ENCODE measurements around the gene DDX42.

Gene DDX42, protein sequence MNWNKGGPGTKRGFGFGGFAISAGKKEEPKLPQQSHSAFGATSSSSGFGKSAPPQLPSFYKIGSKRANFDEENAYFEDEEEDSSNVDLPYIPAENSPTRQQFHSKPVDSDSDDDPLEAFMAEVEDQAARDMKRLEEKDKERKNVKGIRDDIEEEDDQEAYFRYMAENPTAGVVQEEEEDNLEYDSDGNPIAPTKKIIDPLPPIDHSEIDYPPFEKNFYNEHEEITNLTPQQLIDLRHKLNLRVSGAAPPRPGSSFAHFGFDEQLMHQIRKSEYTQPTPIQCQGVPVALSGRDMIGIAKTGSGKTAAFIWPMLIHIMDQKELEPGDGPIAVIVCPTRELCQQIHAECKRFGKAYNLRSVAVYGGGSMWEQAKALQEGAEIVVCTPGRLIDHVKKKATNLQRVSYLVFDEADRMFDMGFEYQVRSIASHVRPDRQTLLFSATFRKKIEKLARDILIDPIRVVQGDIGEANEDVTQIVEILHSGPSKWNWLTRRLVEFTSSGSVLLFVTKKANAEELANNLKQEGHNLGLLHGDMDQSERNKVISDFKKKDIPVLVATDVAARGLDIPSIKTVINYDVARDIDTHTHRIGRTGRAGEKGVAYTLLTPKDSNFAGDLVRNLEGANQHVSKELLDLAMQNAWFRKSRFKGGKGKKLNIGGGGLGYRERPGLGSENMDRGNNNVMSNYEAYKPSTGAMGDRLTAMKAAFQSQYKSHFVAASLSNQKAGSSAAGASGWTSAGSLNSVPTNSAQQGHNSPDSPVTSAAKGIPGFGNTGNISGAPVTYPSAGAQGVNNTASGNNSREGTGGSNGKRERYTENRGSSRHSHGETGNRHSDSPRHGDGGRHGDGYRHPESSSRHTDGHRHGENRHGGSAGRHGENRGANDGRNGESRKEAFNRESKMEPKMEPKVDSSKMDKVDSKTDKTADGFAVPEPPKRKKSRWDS

DNA sequence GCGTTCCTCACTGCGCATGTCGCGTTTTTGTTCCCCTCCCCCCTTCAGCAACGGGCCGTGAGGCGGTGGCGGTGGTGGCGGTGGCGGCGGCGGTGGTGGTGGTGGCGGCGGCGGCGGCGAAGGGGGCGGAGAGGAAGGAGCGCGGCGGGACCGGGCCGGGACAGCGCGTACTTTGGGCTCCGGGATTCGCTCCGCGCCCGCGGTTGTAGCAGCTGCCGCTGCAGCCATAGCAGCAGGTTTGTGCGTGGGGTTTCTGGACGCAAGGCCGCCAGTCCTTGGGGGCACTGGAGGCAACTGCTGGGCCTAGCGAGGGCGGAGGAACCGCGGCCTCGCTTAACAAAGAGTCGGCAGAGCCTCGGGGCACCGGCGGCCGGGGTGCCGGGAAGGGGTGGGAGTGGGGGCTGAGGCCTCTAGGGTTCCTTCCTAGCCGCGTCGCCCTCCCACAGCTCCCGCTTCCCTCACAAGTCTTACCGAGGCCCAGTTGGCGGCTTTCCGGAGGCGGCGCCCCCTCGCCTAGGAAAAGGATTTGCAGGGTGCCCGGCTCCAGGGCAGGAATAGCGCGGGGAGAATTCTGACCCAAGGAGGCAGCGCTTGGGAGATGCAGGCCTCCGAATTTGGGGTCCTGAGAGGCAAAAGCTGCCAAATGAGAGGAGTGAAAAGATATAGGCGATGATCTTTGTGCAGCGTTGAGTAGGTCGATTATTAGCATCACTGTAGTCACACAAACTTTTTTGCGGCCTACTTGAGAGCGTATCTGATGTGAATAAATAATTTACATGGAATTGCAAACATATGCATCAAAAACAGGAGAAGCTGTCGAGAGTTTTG lies at the start of gene DDX42:
TSS of gene DDX42 (plus strand) at position 30 of the 828 bp plus-strand sequence. CDS start 12,880 bp downstream, outside the sequence.
- peak; percentile 71 for DNase-seq

GRCh38 chr17:63735691-63736090 lies 38.3 kb upstream of the DDX42 start:
- DNase-seq = no peak

DNA sequence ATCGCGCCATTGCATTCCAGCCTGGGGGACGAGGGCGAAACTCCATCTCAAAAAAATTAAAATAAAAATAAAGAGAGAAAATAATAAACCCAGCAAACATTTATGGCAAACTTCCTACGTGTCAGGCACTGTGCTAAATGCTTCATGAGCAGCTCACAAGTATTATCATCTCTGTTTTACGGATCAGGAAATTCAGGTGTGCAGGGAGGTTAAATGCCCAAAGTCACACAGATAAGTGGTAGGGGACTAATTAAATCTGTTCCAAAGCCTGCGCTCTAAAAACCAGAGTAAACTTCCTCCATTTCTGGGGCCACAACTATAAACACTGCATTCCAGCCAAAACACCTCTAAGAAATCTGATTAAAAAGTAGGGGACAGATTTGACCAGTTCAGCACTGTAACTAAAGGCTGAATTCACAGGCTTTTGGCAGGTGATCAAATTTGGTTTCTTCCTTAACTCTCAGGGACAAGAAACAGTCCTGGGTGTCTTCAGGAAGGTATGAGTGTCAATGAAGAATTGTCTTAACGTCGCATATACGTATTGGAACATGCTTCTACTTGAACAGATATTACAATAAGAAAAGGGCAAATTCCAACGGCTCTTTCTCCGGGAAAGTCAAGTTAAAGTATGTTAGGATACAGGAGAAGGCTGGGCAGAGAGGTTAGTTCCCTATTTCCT lies 33.4 kb upstream of the DDX42 start:
- no peak for DNase-seq

GRCh38 chr17:63741143-63741407 lies 32.9 kb upstream of the DDX42 start:
- no peak for DNase-seq

DNA sequence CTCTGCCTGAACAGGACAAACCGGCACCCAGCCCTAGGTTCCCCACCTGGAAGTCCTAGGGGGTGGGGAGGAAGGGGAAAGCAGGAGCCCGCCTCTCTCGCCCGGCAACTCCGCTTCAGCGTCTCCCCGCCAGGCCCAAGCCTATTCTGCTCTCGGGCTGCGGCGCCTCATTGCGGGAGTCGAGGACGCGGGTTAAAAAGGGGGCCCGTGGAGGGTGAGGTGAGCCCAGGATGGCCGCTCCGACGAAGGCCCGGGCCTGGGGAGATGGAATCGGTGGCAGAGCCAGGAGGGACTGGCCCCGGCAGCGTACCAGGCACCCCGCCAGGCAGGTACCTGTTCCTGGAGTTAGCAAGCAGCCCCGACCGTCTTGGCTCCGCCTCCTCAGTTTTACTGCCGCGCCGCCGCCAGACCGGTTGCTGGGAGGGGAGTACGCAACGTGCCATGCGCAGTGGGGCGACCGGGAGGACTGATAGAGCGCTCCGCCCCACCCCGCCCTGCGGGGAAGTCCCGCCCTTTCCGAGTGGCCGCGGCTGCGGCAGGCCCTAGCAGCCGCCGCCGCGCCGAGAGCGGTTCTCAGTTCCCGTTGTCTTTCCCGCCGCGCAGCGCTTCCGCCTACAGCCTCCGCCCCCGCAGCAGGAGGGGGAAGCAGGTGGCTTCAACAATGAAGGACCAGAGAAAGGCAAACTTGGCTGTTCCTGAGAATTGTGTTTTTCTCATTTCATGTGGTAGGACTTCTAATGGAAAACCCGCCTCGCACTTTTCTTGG lies 32.4 kb upstream of the DDX42 start, which contains the start of gene STRADA:
TSS of gene STRADA (minus strand) at position 392 of the 766 bp plus-strand sequence. CDS start 13,430 bp downstream, outside the sequence.
- DNase-seq = peak; percentile 99

DNA sequence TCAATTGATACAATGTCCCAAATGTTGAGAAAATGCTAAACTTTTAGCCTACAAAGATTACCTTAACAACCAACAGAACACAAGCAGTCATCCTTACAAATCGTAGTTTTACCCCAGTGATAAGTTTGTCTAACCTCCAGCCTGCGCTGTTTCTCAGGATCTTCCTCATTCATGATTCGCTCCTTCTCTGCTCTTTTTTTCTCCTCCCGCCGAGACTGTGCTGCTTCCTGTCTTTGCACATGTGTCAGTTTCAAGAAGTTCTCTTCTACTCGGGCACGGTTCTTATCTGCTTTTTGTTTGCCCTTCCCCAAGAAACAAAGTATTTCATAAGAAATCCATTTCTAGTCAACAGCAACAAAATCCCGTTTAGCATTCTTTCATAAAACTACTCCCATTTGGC lies 22.2 kb upstream of the DDX42 start:
- DNase-seq = no peak

GRCh38 chr17:63752707-63753106 lies 21.3 kb upstream of the DDX42 start:
- no peak for DNase-seq

DNA sequence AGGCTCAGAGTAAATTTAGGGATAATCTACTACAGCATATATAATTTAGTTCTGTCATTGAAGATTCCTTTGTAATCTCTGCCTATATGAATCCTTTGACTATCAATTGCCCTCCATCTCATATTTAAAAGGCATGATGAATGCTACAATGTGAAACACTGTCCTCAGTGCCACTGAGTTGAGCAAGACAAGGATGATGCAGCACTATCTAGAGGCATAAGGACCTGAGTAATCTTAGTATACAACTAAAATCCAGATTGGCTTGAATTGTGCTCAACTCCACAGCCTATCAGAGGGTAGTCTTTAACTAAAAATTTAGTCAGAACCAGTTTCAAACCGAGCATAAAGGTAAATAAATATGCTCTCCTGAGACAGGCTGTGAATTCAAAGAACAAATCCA lies 20.8 kb upstream of the DDX42 start:
- no peak for DNase-seq

DNA sequence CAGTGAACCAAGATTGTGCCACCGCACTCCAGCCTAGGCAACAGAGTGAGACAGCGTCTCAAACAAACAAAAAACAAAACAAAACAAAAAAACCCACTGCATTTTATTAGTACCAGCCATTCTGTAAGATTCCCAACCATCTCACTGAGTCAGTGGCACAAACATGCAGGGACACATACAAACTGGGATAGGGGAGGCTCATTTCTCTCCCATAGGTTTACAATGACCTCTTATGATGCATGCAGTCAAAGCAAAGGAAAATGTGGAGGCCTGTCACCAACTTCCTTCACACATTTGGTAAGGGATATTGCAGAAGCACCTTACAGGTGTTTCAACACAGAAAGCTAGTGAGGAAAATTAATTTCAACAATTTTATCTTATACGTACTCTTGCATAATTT lies 19.9 kb upstream of the DDX42 start:
- no peak for DNase-seq

GRCh38 chr17:63758428-63758827 lies 15.5 kb upstream of the DDX42 start:
- no peak for DNase-seq

GRCh38 chr17:63760771-63761539 lies 13.0 kb upstream of the DDX42 start:
- DNase-seq = no peak

GRCh38 chr17:63762161-63763078 lies 11.6 kb upstream of the DDX42 start:
- DNase-seq = no peak

GRCh38 chr17:63764716-63765115 lies 9.3 kb upstream of the DDX42 start:
- DNase-seq = no peak

GRCh38 chr17:63766754-63767153 lies 7.2 kb upstream of the DDX42 start:
- no peak for DNase-seq

DNA sequence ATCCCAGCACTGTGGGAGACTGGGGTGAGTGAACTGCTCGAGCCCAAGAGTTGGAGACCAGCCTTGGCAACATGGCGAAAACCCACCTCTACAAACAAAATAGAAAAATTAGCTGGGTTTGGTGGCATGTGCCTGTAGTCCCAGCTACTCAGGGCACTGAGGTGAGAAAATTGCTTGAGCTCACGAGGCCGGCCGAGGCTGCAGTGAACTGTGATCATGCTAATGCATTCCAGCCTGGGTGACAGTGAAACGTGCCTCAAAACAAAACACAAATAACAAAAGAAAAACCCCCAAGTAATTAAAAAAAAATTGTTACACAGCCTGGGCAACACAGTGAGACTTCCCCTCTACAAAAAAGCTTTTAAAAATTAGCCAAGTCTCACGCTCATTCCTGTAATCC lies 5.5 kb upstream of the DDX42 start:
- DNase-seq = no peak

- DNase-seq = peak; percentile 30
These were observed 1.1 kb upstream of the DDX42 start for GRCh38 chr17:63772801-63773271.

GRCh38 chr17:63773272-63774140 lies 464 bp upstream of the DDX42 start, which contains the start of gene CCDC47:
TSS of gene CCDC47 (minus strand) at chr17:63773597. CDS start at chr17:63766175, 7,422 bp downstream.
- peak; percentile 100 for DNase-seq

- DNase-seq = no peak
These were observed 947 bp downstream of the DDX42 start for GRCh38 chr17:63774969-63775265.

DNA sequence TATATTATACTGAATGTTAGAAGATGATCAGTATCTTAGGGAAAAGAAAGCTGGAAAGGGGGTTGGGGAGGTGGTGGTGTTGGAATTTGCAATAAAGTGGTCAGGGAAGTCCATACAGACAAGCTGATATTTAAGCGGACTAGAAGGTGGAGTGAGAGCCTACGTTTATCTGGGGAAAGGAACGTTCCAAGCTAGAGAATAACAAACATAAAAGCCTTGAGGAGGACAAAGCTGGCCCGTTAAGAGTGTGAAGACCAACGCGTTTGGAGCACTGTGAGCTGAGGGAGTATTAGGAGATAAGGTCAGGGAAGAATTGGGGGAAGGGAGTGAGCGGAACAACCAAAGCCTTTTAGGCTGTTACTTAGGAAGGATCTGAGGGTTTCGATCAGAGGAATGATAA lies 1.4 kb downstream of the DDX42 start:
- DNase-seq = no peak
